GM18909 (cell line): ENCODE data around the gene FLVCR2.

Source experiments
- ATAC-seq: cut with Tn5 transposase; IDR thresholded peaks from one replicate; pipeline ENCODE4 v1.9.1; 2021; ENCODE audit warnings: mild to moderate bottlenecking; ENCODE audit not compliant: unreplicated experiment, poor library complexity

FLVCR2 gene

DNA sequence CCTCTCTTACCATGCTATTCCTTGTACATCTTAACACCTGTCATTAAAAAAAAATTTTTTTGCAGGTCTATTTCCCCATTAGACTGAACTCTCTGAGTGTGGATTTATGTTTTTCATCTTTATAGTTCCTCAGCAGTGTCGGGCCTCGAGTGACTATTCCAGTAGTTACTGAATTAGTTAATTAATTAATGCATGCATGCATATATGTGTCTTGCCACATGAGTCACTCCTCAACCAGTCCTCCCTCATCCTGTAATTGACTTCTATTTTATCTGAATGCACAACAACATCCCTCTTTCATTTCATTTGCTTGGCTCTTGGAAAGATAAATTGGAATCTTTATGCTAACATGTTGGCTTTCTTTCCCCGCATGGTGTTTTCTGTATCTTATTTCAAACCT is 46.6 kb downstream of the FLVCR2 start:
- ATAC-seq: no peak

DNA sequence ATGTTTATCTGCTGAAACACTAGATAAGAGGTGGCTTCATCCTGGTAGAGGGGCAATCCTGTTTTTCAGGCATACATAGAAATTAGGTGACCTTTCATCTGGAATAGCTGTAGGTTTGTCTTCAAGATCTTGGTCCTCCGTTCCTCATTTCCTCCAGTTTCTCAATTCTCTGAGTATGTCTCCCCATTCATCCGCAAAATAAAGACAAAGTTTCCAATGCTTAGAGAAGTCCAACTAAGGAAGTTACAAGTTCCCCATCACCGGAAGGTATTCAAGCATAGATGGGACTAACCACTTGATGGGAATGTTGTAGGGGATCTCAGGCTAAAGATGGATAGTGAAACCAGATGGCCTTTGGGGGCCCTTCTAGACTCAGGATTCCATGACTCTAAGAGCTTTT is 48.0 kb downstream of the FLVCR2 start:
- ATAC-seq: no peak

DNA sequence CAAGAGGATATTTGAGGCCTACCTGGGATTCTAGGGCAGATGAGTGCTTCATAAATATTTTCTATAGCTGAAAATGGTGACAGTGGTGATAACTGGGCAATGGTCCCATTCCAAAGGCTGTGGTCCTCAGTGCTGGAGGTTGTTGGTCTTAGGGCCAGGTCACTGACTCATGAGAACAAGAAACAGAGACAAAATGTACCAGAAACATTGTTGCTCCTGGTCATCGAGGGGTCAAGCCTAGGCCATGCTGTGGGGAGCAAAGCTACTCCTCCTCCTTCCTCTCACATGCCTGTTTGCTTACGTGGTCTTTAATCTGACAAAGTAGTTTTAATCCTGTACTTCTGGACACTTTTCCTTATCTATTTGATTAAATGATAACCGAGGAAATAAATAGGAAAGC is 48.4 kb downstream of the FLVCR2 start:
- ATAC-seq: no peak

- ATAC-seq: no peak
These were observed 49.0 kb downstream of the FLVCR2 start for GRCh38 chr14:75627406-75627805.

GRCh38 chr14:75628816-75629215 is 50.4 kb downstream of the FLVCR2 start:
- no peak for ATAC-seq

DNA sequence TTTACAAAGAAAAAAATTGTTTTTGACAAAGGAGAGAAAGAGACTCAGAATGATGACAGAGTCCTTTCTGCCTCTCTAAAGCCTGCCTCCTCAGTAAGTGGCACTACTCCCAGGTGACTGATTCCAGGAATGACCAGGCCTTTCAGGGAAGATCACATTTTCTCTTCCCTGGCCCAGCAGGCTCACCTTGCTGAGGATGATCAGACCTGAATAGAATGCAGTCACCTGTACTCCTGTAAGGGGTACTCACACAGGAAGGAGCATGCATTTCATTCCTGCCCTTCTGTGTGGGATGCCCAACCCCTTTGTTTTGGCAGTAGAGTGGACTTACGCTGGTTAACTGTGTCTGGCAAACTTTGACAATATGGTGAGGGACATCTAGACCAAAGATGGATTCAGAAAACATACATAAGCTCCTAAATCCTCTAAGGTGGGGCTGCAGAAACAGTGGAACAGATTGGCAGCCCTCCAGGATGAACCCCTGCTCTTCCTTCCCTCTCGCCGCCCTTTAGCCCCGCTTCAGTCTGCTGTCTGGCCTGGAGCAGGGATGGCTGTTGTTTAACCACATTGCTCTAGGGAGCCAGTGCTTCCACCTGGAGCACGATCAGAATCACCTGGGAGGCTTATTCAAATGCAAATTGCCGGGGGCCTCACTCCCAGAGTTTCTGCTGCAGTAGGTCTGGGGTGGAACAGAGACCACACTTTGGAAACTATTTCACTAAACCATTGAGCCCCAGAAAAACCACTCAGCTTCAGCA is 52.5 kb downstream of the FLVCR2 start:
- ATAC-seq: no peak

- no peak for ATAC-seq
These were observed 53.0 kb downstream of the FLVCR2 start for GRCh38 chr14:75631453-75631831.

- ATAC-seq: no peak
These were observed 56.4 kb downstream of the FLVCR2 start for GRCh38 chr14:75634848-75635247.

DNA sequence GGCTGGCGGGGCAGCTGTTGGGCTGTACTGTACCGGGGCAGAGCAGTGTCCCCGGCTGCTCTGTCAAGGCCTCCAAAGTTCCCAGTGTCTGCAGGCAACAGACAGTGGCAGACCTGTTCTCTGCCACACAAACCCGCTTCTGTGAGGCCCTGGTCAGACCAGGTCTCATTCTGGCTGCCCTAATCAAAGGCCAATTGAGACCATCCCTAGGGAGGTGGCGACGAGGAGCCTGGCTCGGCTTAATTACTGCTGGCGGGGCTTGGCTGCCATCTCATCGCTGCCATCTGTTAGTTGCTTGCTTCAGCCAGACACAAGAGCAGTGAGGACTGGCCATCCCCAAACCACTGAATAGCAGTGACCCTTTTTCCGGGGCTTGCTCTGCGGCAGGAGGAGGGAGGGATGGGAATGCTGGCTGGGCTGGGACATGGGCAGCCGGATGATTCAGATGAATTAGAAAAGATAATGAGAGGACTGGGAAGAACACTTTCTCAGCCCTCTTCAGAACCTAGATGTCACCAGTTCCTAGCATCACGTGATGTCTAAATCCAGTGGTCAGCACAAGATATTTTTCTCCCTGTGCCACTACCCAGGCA is 57.8 kb downstream of the FLVCR2 start:
- no peak for ATAC-seq

GRCh38 chr14:75640876-75641275 is 62.5 kb downstream of the FLVCR2 start:
- ATAC-seq: no peak

DNA sequence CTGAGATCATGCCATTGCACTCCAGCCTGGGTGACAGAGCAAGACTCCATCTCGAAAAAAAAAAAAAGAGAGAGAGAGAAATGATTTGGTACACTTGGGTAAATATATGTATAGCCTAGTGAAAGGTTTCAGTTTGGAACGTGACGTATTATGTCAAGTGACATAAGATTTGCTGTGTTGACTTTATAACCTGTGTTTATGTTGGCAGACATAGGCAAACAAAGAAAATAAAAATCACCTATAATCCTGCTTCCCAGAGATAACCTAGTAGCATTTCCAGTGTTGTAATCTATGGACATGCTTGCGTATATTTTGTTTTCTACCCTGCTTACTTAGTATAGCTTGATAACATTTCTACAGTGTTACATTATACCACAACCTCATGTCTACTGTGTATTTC is 65.6 kb downstream of the FLVCR2 start:
- ATAC-seq: no peak

DNA sequence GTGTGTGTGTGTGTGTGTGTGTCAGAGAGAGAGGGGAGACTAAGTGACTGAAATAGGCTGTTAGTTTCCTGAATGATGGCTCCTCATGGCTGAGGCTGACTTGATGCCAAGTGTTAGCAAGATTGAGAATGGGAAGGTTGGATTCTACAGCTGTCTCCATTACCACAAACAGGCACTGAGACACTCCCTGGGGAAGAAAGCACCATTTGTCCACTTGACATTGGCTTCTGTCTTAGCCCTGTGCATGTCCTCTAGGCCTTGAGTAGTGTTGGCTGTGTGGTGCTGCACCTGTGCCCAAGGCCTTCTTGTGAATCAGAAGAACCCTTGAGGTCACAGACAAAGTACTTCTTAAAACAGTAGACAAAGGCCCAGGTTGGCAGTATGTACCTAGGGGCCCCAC is 66.6 kb downstream of the FLVCR2 start:
- no peak for ATAC-seq

DNA sequence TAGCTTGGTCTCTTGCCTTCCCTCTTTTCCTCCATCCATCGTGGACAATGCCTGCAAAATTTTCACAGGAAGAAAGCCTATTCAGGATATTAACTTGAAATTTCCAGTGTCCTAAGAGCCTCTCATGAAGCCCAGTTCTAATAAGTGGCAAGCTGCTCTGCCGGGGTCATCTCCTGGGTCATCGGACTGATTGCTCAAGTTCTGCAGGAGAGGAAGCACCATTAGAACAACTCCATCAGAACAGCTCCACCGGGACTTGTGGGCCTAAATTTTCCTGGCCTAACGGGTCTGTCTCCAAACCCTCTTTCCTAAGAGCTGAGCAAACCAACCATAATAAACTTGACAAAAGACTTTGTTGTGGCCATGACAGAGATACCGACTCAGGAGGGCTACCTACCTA is 68.3 kb downstream of the FLVCR2 start:
- no peak for ATAC-seq

GRCh38 chr14:75647640-75648039 is 69.2 kb downstream of the FLVCR2 start:
- no peak for ATAC-seq

DNA sequence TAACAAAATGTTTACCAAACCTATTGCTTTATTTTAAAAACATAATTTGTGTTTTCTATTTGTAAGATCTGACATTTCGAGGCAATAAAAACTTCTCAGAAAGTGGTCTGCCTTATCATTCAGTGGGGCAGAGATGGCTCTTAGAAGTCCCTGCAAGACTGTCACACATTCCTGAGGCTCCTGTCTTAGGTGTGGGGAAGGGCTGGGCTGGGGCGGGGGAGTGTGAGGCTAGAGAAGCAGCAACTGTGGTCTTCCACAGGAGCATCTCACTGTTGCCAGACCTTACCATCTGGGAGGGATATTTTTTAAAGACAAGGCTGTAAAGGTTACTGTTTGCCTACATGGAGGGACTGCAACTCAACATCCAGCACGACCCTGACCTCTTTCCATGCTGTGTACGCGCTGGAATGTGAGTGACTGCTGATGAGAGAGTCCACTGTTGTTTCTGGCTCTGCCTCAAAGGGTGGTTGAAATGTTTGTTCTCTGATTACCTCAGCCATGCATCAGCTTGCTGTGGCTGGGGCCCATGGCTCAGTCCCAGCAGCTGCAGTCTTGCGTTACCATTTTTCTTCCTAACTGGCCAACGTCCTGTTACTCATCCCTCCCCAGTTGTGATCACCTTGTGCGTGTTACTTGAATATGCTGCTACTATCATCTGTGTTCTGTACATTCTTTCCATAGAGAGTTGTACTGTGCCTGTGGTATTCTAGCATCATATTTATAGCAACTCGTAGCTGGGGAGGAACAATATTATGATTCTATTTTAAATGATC is 69.8 kb downstream of the FLVCR2 start:
- no peak for ATAC-seq

DNA sequence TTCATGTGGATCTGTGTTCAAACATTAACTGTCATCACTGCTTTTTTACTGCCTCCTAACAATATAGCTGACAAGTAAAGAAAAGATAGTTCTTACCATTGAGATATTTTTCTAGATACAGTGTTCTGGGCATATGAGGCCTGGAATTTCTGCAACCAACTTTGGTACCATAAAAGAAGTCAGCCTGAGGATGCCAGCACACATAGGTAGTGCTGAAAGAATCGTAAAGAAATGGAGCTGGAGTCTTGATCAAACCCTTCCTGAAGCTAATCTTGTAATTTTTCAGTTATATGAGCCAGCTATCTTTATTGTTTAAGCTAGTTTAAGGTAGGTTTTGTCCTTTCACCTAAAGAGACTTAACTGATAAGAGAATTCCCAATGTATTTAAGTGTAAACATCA is 70.9 kb downstream of the FLVCR2 start:
- no peak for ATAC-seq

GRCh38 chr14:75649773-75650172 is 71.4 kb downstream of the FLVCR2 start:
- no peak for ATAC-seq

GRCh38 chr14:75650253-75651058 is 72.0 kb downstream of the FLVCR2 start:
- ATAC-seq: no peak

DNA sequence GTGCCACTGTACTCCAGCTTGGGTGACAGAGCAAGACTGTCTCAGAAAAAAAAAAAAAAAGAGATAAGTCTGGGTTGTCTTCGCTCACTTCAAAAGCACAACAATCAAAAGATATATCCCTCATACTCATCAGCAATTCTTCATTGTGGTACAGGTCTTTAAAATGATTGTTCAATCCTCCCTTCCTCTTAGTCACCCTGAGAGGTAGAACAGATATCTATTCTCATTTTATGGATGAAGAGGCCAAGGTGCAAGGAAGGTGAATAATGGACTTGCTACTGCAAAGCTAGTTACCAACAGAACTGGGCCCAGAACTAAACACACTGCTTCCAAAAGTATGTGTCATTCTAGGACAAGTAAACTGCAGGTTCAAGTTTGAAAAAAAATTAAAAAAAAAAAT is 75.1 kb downstream of the FLVCR2 start:
- no peak for ATAC-seq

GRCh38 chr14:75654127-75654732 is 75.8 kb downstream of the FLVCR2 start:
- peak; percentile 64 for ATAC-seq
